HUDEP-2 (cell line): Measurements from ENCODE around the gene MIR17HG.

Source experiments
- DNase-seq, 76 experiments: peaks; one replicate each; lab custom pipeline; 2025; ENCODE audit not compliant: unreplicated experiment in 76 of 76; lab: John Stamatoyannopoulos, UW

The MIR17HG gene

DNA sequence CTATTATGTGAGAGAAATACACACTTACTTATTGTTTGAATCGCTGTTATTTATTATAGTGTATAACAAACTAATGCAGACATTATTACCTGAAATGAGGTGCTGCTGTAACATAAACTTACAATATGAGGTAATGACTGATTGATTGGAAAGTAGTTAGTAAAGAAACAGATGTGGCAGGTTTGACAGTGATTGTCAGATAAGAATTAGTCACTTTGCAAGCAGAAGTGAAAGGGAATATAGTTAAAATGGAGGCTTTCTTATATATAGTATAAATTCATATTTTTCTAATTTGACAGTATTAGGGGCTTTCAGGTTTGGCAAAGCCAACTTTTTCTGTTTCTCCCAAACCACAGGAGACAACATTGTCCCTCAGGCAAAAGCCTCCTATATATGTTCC lies 20.6 kb downstream of the MIR17HG start:
- DNase-seq, result no peak

GRCh38 chr13:91368676-91369440 lies 21.4 kb downstream of the MIR17HG start:
- peak in 1 of 76 experiments; percentile 24 for DNase-seq

DNA sequence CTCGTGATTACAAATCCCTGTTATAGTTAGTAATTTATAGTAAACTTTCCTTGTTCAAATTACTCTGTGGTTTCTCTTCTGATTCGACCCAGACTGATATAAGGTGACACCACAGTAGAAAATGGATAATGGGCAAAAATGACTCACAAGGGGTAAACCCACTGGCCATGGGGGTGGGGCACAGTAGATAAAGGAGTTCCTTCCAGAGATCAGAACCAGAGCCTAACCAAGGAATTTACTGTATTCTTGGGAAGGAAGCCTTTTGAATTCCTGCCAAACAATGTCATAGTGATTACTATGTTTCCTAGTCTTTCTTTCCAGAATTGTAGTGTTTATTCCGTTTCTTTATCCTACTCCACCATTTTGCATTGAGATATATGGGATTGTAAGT lies 21.9 kb downstream of the MIR17HG start:
- DNase-seq, result peak in 16 of 76 experiments; percentile 5 to 59 (median 17)

DNA sequence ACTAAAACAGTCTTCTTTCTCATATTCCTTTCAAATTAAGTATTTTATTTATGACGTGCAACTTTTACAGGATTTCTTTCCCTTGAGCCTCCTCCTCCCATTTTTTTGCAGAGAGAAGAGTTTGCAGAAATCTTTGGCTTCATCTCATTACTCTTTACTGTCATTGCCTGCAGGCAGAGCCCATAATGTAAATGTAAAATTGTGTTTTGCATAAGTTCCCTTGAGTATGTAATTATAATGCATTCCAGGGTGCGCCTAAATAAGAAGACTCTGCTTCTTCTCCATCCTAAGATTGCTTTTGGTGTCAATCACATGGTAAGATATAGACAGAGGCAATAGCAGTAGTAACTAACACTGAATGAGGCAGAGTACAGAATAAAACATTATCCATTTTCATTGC lies 23.0 kb downstream of the MIR17HG start:
- no peak for DNase-seq

DNA sequence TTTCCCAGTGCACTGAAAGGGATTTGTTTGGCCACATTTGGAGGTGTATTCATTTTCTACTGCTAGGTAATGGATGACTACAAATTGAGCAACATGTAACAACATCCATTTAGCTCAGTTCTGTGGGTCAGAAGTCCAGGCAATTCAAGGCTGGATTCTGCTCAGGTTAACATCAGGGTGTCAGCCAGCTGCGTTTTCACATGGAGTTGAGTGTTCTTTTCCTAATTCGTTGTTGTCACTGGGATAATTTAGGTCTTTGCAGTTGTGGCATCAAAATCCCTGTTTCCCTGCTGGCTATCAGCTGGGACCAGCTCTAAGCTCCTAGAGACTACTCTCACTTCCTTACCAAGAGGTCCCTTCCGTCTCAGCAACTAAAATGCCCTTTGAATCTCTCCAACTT lies 25.4 kb downstream of the MIR17HG start:
- no peak for DNase-seq

DNA sequence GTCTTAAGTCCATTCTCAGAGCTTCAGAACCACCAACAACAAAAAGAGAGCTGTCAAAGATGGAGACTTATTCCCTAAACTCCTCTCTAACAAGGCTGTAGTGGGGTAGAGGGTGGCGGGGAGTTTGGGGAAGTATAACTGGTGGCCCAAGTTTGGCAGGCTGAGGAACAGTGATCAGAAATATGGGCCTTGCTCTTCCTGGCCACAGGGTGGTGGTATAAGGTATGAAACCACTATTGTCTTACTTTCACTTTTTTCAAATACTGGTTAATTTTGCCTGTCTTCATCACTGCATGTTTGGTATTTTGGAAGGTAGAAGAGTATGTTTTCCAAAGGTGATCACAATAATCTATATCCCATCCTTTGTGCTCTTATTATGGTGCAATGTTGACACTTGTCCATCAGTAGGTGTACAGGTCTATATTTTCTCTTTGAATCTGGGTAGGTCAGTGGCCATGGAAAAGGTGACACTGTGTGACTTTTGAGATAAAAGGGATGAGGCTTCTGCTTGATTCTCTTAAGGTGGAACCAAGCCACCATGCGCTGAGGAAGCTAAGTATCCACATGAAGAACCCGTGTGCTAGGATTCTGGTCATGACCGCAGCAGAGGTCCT lies 27.7 kb downstream of the MIR17HG start:
- DNase-seq, result peak in 25 of 76 experiments; percentile 2 to 54 (median 17)

- peak in 38 of 76 experiments; percentile 1 to 64 (median 27) for DNase-seq
Observed at GRCh38 chr13:91381371-91381770, 33.9 kb downstream of the MIR17HG start.

GRCh38 chr13:91383836-91384235 lies 36.3 kb downstream of the MIR17HG start:
- DNase-seq, result no peak

DNA sequence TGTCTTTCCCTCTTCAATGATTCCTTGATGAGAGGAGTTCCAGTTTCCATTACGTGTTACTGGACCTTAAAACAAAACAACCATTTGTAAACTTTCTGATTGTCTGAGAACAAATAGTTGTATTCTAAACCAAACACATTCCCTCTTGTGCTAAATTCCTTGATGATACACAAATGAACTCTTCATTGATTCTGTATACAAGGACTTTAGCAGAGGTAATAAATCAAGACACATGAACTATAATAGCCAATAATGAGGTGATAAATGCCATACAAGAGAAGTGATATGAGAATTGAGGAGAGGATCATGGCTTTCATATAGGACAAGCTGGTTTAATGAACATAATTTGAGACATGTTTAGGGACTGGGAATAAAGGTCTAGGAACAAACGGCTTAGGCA lies 37.4 kb downstream of the MIR17HG start:
- DNase-seq, result no peak

DNA sequence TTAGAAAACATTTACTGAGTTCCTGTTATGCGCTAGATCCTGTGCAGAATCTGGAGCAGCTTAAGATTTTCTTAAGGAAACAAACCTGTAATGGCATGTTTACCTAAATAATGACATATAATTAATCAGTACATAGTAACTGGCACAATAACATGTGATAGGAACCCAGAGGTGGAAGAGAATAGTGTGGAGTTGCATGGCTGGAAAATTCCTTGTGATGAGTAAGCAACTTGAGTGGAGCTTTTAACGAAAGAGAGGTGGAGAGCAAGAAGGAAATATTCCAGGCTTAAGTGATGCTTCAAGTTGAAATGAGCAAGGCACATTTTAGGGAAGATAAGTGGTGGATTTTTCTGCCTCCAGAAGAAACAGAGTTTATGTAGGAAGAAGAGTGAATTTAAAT lies 41.7 kb downstream of the MIR17HG start:
- DNase-seq, result no peak

- DNase-seq, result no peak
Observed at GRCh38 chr13:91397595-91397994, 50.1 kb downstream of the MIR17HG start.

DNA sequence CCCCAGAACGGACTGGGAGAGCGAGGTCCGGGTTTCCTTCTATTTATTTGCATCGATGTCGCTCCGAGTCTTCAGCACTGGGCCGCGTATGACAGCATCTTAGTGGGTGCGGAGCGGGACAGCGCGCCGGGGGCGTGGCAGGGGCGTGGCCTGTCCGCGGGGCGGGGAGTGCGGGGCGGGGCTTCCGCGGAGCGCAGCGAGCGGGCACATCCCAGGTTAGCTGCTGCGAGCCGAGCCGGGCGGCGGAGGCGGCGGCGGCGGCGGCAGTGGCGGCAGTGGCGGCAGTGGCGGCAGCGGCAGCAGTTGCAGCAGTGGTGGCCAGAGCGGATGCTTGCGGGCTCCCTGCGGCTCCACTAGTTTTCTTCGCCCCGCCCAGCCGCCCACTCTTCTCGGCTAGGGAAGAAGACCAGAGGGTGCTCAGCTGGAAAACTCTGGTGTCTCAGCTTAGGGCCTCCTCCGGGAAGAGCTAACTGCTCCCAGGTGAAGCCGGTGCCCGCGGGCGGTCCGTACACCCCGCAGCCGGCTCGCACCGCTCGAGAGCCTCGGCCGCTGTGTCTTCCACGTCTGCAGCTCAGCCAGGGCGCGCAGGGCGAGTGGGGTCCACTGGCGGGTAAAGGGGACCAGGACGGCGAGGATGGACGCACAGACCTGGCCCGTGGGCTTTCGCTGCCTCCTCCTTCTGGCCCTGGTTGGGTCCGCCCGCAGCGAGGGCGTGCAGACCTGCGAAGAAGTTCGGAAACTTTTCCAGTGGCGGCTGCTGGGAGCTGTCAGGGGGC lies 51.1 kb downstream of the MIR17HG start, which contains the start of gene GPC5:
TSS of gene GPC5 (plus strand) at position 209 of the 776 bp plus-strand sequence.
- DNase-seq, result peak in 75 of 76 experiments; percentile 3 to 91 (median 77)

- peak in 1 of 76 experiments; percentile 12 for DNase-seq
Observed at GRCh38 chr13:91399189-91400062, 51.9 kb downstream of the MIR17HG start.

- DNase-seq, result peak in 1 of 76 experiments; percentile 3
Observed at GRCh38 chr13:91400063-91400399, 52.5 kb downstream of the MIR17HG start.

DNA sequence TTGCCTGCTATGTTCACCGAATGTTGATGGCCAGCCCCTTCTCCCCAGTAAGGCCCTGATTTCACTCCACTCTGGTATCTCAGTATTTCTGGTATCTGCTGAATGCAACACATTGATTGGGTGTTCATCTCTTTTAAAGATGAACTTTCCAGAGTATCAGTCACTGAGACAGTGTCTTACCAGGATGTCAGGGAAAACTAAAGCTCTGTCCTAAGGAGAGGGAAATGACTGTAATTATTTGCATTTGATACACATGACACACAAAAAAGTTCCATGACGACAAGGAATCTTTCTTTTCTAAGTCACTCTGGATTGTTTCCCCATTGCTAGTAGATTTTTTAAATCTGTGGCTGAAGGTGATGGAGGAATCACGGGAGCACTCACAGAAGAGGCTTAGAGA lies 53.2 kb downstream of the MIR17HG start:
- no peak for DNase-seq

GRCh38 chr13:91401920-91402319 lies 54.4 kb downstream of the MIR17HG start:
- DNase-seq, result no peak
